Measurements from ENCODE around the gene SLC4A7.

DNA sequence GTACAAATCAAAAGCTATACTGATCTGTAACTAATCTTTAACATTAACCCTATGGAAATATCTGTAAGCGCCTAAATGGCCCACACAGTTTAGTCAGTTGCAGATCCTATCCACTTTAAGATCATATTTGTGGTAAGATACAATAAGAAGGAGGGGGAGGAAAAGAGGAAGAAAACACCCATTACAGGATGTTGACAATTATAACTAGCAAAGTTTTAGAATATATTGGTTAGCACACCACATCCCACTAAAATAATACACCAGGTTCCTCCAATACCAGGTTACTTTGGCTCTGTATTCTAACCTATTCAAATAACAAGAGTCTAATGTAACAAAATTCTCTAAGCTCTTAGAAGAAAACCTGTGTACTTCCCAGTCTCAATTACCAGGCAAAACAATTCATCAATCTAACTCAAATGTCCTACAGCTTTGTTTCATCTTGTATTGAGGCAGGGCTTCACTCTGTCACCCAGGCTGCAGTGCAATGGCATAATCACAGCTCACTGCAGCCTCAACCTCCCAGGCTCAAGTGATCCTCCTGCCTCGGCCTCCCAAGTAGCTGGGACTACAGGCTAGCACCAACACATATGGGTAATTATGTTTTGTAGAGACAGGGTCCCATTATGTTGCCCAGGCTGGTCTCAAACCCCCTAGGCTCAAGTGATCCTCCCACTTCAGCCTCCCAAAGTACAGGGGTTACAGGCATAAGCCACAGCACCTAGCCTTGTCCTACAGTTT lies 4.2 kb downstream of the SLC4A7 start:
- TF ChIP-seq MTA3 (IDR thresholded peaks at IDR 0.05; ENCODE audit: borderline replicate concordance) = no peak
- no peak for TF ChIP-seq ZKSCAN3 (CRISPR knock-in tag; IDR thresholded peaks at IDR 0.05)
- TF ChIP-seq ZFP36 (IDR thresholded peaks at IDR 0.05; ENCODE audit: low read depth, low read length, partially characterized antibody) = no peak
- TF ChIP-seq ZNF561 (CRISPR knock-in tag; conservative IDR thresholded peaks at IDR 0.05) = no peak
- TF ChIP-seq NRF1 (conservative IDR thresholded peaks at IDR 0.05 in 1 of 2, IDR thresholded peaks at IDR 0.05 in 1 of 2) = no peak
- TF ChIP-seq CTCF (IDR thresholded peaks at IDR 0.05 in 2 of 3, conservative IDR thresholded peaks at IDR 0.05 in 1 of 3; ENCODE audit: insufficient read depth in 2 of 3, low read depth in 1 of 3, low read length in 3 of 3) = no peak
- no peak for TF ChIP-seq POLR2AphosphoS2 (IDR thresholded peaks at IDR 0.05; ENCODE audit: low read length)
- no peak for TF ChIP-seq HNRNPK (IDR thresholded peaks at IDR 0.05; ENCODE audit: low read depth, low read length, poor library complexity, severe bottlenecking)
- no peak for TF ChIP-seq PREB (CRISPR knock-in tag; IDR thresholded peaks at IDR 0.05)
